Stimulated activated CD4-positive, alpha-beta T cell treated with anti-CD3 and anti-CD28 coated beads, Interleukin-15, amount 100 ng/mL, for 48 hours (primary cell): ENCODE results near the gene RBM46.
"Not testable (repeated sequence)": the region's sequence is repeated elsewhere in the genome, so short reads cannot be mapped to it uniquely, and the experiment has no call there.

ENCODE experiments used
- DNase-seq, 2 donors: peaks; one replicate each; pipeline ENCODE4 v3.0.0-alpha.2; 2020; ENCODE audit warnings: low read depth in 2 of 2

RBM46 gene

GRCh38 chr4:154836513-154836912 is 55.4 kb downstream of the RBM46 start:
- no peak for DNase-seq

DNA sequence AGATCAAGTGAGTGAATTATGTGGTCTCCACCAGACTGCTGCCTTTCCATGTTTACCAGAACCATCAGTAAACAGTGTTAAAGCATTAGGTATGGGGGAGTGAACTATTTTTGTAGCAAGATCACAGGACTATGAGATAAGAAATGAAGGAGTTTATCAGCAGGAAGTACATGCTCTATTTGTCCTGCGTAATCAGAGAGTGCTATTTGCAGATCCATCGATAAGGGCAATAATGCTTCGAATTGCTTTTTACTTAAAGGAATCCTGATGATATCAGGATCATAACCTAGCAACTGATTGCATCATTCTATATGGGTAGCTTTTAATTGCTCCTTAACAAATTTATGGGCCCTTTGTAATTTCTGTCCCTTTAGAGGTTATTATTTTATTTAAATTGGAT is 57.1 kb downstream of the RBM46 start:
- DNase-seq: no peak

- no peak for DNase-seq
Observed at GRCh38 chr4:154838694-154839093, 57.6 kb downstream of the RBM46 start.

GRCh38 chr4:154854362-154854761 is 73.3 kb downstream of the RBM46 start:
- DNase-seq: no peak

DNA sequence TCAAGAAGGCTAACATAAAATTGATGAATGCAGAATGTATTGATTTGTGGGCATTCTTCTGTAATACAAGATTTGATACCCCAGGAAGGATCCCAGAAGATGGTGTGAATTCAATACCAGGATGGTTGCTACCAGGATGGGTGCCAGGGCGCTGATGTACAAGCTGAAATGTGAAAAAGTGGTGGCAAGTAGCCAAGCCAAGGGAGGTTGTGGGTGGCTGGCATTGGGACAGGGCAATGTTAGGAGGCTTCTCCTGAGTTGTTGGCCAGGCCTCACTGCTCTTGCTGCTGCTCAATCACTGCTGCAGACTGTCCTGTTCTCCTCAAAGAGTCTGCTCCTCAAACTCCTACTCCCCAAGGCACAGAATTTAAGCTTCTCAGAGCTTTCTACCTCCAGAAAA is 77.1 kb downstream of the RBM46 start:
- no peak for DNase-seq

DNA sequence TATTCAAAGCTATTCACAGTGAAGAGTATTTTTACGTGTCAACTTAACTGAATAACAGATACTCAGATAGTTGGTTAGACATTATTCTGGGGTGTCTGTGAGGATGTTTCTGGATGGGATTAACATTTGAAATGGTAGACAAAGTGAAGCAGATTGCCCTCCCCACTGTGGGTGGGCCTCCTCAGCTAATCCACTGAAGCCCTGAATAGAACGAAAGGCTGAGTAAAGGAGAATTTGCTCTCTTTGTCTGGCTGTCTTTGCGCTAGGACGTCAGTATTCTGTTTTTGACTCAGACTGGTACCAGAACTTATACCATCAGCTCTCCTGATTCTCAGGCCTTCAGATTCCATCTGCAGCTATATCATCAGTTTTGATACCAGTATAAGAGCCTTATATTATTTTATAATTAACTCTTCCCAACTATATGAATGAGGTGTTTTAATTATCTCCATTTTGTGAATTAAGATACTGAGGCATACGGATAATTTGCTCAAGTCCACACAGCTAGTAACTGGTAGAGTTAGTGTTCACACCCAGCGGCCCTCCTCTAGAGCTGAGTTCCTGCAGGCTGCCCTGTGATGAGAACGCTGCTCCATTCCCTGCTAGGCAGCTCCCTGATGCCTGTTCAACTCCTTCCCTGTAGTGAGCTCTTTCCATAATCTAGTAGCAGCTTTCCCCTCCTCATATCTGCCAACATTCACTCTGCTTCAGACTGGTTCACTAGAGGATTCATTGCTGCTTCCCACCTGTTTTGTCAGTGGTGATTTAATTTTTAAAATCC is 87.5 kb downstream of the RBM46 start:
- no peak for DNase-seq

- DNase-seq: no peak
Observed at GRCh38 chr4:154869301-154869700, 88.2 kb downstream of the RBM46 start.

GRCh38 chr4:154872198-154872597 is 91.1 kb downstream of the RBM46 start:
- no peak for DNase-seq

DNA sequence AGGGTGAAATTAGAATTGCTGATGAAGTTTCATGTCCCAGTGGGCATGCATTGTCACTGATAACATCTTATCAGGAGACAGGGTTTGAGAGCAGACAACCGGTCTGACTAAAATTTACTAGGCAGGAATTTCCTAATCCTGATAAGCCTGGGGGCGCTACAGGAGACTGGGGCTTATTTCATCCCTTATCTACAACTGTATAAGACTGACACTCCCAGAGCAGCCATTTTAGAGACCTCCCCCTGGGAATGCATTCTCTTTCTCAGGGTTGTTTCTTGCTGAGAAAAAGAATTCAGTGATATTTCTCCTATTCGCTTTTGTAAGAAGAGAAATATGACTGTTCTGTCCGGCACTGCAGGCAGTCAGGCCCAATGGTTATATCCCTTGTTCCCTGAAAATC is 93.0 kb downstream of the RBM46 start:
- DNase-seq: not testable (repeated sequence)

- DNase-seq: no peak
Observed at GRCh38 chr4:154877110-154877760, 96.2 kb downstream of the RBM46 start.
